K562 (cell line): ENCODE results near the gene NAIF1. TPM values are rescaled to one million over a fixed set of nuclear protein-coding genes. Genes with fewer than 3 reads are reported as not detected.

Experiments
- BHLHE40 ChIP-seq: IDR thresholded peaks from 2 replicates; pipeline ENCODE4 v1.6.1; 2011; ENCODE audit warnings: low read length, improper control_type of control experiment
- GTF2E2 ChIP-seq: fragments of 200-800 bp; sonication (Bioruptor generic); IDR thresholded peaks from 2 replicates; pipeline ENCODE4 v1.6.1; 2016; ENCODE audit warnings: missing genetic modification characterization, missing compliant biosample characterization
- KLF16 ChIP-seq: IDR thresholded peaks from 2 replicates; pipeline ENCODE4 v1.6.1; 2016; ENCODE audit warnings: antibody characterized with exemption
- PRMT5 ChIP-seq: sonication (generic); formaldehyde crosslinking; IDR thresholded peaks from 2 replicates; pipeline ENCODE4 v1.5.0; 2020; ENCODE audit warnings: missing genetic modification reagents
- RBM22 ChIP-seq: fragments of 200-400 bp; formaldehyde crosslinking; IDR thresholded peaks from 2 replicates; pipeline ENCODE4 v1.6.1; 2018; ENCODE audit warnings: low read length, low read depth; ENCODE audit not compliant: poor library complexity, severe bottlenecking
- RFX7 ChIP-seq: fragments of 250-450 bp; sonication (Bioruptor Pico); IDR thresholded peaks from 2 replicates; pipeline ENCODE4 v1.5.1; 2021; ENCODE audit warnings: mild to moderate bottlenecking
- SETDB1 ChIP-seq: IDR thresholded peaks from one replicate; pipeline ENCODE4 v1.6.1; 2012; ENCODE audit warnings: low read length, control low read depth, inconsistent platforms
- polyA plus RNA-seq, 8 experiments: library from polyadenylated mRNA; depleted of rRNA in 4 of 8; stranded (reverse) in 5 of 8; unstranded in 3 of 8; fragments of >200 nt; fragmentation: Nextera tagmentation in 2 of 8; fragmentation: Illumina TruSeq in 1 of 8; extraction: Ambion mirVana in 2 of 8; extraction: Trizol in 1 of 8; gene quantifications; 2 replicates each; pipeline versions ENCODE4 v1.2.1 to v1.2.3, GENCODE V29; 2011 to 2014; ENCODE audit warnings: inconsistent platforms in 1 of 8, missing spikeins in 1 of 8
- total RNA-seq, 7 experiments: library from RNA; depleted of rRNA in 6 of 7; stranded (reverse); fragments of >200 nt in 6 of 7; fragmentation: Illumina TruSeq in 2 of 7; extraction: Trizol in 2 of 7; gene quantifications; 2 replicates each; pipeline versions ENCODE4 v1.2.1 to v1.2.3, GENCODE V29; 2011 to 2021; ENCODE audit warnings: low replicate concordance in 1 of 7
- TF ChIP-seq, protein P1 (sequence below), 2 experiments: fragments of 450-650 bp; conservative IDR thresholded peaks; 2 replicates each; pipeline ENCODE4 v1.6.1; 2017; ENCODE audit warnings: mild to moderate bottlenecking in 2 of 2, moderate library complexity in 2 of 2
- TF ChIP-seq, protein P2 (sequence below): fragments of 450-650 bp; conservative IDR thresholded peaks from 2 replicates; pipeline ENCODE4 v1.6.1; 2016; ENCODE audit warnings: missing genetic modification characterization, low read depth, mild to moderate bottlenecking, missing compliant biosample characterization, moderate library complexity
- TF ChIP-seq, protein P3 (sequence below): sonication (generic); formaldehyde crosslinking; IDR thresholded peaks from 2 replicates; pipeline ENCODE4 v1.8.0; 2022; ENCODE audit warnings: mild to moderate bottlenecking, missing genetic modification reagents
- TF ChIP-seq, protein P4 (sequence below): fragments of 450-650 bp; IDR thresholded peaks from 2 replicates; pipeline ENCODE4 v1.6.1; 2016; ENCODE audit warnings: low read depth

The NAIF1 gene
- total and polyA plus RNA-seq, 9 of the 15 experiments (the other 6 are each of a cell fraction or from before 2014, with no cell fraction given): 4.8 to 26.6 (median 17.2) TPM

DNA sequence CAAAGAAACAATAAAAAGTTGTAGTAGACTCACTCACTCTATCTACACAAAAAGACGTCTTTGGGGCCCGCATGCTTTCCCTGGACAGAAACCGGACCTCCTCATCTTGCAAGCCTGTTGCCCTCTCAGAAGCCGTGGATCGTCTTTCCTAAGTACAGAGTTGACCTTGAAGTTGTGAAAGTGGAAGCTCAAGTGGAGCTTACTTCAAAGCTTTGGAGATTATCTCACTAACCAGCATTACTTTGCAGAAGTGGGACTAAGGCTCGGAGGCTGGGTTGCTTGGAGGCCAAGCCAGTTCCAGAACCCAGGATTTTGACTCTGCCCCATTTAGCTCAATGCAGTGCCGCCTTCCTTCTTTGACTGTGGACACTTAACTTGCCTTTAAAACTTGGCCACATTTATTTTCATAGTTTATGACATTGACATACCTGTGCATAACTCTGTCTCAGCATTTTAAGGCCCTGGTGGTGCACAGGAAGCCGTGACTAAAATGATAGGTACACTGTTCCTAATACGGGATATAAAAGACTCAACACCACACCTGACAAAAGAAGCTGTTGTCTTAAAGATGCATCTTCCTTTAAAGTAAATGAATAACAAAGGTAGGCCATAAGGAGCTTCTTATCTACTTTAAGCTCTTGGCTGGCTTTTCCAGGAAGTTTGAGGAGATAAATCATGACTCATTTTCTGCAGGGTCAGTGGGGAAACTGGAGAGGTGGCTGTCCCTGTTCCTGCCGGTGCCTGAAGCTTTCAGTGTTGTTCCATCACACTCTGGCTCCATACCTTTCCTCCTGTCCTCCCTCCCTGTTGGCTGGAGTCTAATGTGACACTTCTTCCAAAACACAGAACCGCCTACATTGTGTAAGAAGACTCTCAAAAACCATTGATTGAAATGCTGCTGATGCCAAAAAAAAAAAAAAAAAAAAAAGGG is 11.6 kb upstream of the NAIF1 start (continued):
- TF ChIP-seq, protein P1, sequence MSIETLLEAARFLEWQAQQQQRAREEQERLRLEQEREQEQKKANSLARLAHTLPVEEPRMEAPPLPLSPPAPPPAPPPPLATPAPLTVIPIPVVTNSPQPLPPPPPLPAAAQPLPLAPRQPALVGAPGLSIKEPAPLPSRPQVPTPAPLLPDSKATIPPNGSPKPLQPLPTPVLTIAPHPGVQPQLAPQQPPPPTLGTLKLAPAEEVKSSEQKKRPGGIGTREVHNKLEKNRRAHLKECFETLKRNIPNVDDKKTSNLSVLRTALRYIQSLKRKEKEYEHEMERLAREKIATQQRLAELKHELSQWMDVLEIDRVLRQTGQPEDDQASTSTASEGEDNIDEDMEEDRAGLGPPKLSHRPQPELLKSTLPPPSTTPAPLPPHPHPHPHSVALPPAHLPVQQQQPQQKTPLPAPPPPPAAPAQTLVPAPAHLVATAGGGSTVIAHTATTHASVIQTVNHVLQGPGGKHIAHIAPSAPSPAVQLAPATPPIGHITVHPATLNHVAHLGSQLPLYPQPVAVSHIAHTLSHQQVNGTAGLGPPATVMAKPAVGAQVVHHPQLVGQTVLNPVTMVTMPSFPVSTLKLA (conservative IDR thresholded peaks at IDR 0.05): no peak
- TF ChIP-seq, protein P2, sequence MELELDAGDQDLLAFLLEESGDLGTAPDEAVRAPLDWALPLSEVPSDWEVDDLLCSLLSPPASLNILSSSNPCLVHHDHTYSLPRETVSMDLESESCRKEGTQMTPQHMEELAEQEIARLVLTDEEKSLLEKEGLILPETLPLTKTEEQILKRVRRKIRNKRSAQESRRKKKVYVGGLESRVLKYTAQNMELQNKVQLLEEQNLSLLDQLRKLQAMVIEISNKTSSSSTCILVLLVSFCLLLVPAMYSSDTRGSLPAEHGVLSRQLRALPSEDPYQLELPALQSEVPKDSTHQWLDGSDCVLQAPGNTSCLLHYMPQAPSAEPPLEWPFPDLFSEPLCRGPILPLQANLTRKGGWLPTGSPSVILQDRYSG (tag): no peak; the same call in 1 of the 2 replicates
- TF ChIP-seq GTF2E2 (tag) (peak; percentile 27; the same call in 1 of the 2 replicates), PRMT5 (CRISPR knock-in tag) (no peak), SETDB1 (no peak), KLF16 (peak; percentile 49; the same call in 1 of the 2 replicates), RFX7 (no peak), BHLHE40 (0 out of 2 replicates have a peak, but pooled peaks have one; percentile 6), RBM22 (no peak)
- TF ChIP-seq, protein P3, sequence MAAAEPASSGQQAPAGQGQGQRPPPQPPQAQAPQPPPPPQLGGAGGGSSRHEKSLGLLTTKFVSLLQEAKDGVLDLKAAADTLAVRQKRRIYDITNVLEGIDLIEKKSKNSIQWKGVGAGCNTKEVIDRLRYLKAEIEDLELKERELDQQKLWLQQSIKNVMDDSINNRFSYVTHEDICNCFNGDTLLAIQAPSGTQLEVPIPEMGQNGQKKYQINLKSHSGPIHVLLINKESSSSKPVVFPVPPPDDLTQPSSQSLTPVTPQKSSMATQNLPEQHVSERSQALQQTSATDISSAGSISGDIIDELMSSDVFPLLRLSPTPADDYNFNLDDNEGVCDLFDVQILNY (CRISPR knock-in tag): no peak
- TF ChIP-seq, protein P4, sequence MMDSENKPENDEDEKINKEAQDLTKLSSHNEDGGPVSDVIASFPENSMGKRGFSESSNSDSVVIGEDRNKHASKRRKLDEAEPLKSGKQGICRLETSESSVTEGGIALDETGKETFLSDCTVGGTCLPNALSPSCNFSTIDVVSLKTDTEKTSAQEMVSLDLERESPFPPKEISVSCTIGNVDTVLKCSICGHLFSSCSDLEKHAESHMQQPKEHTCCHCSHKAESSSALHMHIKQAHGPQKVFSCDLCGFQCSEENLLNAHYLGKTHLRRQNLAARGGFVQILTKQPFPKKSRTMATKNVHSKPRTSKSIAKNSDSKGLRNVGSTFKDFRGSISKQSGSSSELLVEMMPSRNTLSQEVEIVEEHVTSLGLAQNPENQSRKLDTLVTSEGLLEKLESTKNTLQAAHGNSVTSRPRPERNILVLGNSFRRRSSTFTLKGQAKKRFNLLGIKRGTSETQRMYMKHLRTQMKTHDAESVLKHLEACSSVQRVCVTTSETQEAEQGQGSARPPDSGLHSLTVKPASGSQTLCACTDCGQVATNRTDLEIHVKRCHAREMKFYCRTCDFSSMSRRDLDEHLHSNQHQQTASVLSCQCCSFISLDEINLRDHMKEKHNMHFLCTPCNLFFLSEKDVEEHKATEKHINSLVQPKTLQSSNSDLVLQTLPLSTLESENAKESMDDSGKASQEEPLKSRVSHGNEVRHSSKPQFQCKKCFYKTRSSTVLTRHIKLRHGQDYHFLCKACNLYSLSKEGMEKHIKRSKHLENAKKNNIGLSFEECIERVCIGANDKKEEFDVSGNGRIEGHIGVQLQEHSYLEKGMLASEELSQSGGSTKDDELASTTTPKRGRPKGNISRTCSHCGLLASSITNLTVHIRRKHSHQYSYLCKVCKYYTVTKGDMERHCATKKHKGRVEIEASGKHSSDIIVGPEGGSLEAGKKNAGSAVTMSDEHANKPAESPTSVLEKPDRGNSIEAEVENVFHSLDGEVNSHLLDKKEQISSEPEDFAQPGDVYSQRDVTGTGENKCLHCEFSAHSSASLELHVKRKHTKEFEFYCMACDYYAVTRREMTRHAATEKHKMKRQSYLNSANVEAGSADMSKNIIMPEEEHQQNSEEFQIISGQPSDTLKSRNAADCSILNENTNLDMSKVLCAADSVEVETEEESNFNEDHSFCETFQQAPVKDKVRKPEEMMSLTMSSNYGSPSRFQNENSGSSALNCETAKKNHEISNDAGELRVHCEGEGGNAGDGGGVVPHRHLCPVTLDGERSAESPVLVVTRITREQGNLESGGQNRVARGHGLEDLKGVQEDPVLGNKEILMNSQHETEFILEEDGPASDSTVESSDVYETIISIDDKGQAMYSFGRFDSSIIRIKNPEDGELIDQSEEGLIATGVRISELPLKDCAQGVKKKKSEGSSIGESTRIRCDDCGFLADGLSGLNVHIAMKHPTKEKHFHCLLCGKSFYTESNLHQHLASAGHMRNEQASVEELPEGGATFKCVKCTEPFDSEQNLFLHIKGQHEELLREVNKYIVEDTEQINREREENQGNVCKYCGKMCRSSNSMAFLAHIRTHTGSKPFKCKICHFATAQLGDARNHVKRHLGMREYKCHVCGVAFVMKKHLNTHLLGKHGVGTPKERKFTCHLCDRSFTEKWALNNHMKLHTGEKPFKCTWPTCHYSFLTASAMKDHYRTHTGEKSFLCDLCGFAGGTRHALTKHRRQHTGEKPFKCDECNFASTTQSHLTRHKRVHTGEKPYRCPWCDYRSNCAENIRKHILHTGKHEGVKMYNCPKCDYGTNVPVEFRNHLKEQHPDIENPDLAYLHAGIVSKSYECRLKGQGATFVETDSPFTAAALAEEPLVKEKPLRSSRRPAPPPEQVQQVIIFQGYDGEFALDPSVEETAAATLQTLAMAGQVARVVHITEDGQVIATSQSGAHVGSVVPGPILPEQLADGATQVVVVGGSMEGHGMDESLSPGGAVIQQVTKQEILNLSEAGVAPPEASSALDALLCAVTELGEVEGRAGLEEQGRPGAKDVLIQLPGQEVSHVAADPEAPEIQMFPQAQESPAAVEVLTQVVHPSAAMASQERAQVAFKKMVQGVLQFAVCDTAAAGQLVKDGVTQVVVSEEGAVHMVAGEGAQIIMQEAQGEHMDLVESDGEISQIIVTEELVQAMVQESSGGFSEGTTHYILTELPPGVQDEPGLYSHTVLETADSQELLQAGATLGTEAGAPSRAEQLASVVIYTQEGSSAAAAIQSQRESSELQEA: no peak
